Upper lobe of left lung (tissue), 4 donors: ENCODE measurements around the gene OSER1.

Source experiments
- POLR2A ChIP-seq, 4 donors: fragments of 450-650 bp; IDR thresholded peaks; one replicate each; pipeline ENCODE4 v1.5.1; 2016 to 2017; ENCODE audit warnings: antibody characterized with exemption in 4 of 4, mild to moderate bottlenecking in 2 of 4
- TF ChIP-seq, protein P1 (sequence below), 6 experiments: fragments of 450-650 bp in 4 of 6; fragments of 200-600 bp in 2 of 6; sonication (generic) in 2 of 6; IDR thresholded peaks; one replicate each; pipeline ENCODE4 v1.5.1; 2016 to 2019; ENCODE audit warnings: antibody characterized with exemption in 6 of 6

DNA sequence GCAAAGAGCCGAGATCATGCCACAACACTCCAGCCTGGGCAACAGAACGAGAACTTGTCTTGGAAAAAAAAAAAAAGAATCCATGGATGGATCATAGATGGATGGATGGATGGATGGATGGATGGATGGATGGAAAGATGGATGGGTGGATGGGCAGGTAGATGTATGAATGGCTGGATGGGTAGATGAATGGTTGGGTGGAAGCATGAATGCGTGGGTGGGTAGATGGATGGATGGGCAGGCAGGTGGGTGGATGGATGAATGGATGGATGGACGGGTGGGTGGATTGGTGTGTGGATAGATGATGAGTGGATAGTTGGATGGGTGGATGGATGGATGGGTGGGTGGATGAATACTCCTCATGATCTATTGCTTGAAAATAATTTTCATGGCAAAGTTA is 25.0 kb downstream of the OSER1 start:
- TF ChIP-seq, protein P1, sequence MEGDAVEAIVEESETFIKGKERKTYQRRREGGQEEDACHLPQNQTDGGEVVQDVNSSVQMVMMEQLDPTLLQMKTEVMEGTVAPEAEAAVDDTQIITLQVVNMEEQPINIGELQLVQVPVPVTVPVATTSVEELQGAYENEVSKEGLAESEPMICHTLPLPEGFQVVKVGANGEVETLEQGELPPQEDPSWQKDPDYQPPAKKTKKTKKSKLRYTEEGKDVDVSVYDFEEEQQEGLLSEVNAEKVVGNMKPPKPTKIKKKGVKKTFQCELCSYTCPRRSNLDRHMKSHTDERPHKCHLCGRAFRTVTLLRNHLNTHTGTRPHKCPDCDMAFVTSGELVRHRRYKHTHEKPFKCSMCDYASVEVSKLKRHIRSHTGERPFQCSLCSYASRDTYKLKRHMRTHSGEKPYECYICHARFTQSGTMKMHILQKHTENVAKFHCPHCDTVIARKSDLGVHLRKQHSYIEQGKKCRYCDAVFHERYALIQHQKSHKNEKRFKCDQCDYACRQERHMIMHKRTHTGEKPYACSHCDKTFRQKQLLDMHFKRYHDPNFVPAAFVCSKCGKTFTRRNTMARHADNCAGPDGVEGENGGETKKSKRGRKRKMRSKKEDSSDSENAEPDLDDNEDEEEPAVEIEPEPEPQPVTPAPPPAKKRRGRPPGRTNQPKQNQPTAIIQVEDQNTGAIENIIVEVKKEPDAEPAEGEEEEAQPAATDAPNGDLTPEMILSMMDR (IDR thresholded peaks at IDR 0.05), result no peak
- no peak for TF ChIP-seq POLR2A (IDR thresholded peaks at IDR 0.05)
